Fibroblast of gingiva (primary cell): ENCODE results near the gene PTPRN2.

Experiments used
- DNase-seq: peaks from one replicate; pipeline ENCODE4 v3.0.0-alpha.2; 2011; ENCODE audit warnings: low read depth

PTPRN2 gene

GRCh38 chr7:158251061-158251965 lies 336.3 kb downstream of the PTPRN2 start:
- no peak for DNase-seq

GRCh38 chr7:158249692-158250091 lies 337.9 kb downstream of the PTPRN2 start:
- no peak for DNase-seq

GRCh38 chr7:158248816-158249215 lies 338.8 kb downstream of the PTPRN2 start:
- no peak for DNase-seq

- no peak for DNase-seq
Measured at GRCh38 chr7:158247758-158248487, 339.7 kb downstream of the PTPRN2 start.

- DNase-seq, result no peak
Measured at GRCh38 chr7:158246960-158247673, 340.5 kb downstream of the PTPRN2 start.

GRCh38 chr7:158246272-158246959 lies 341.2 kb downstream of the PTPRN2 start:
- no peak for DNase-seq

- DNase-seq, result no peak
Measured at GRCh38 chr7:158245724-158246041, 341.9 kb downstream of the PTPRN2 start.

- DNase-seq, result no peak
Measured at GRCh38 chr7:158244873-158245723, 342.5 kb downstream of the PTPRN2 start.

- no peak for DNase-seq
Measured at GRCh38 chr7:158244430-158244829, 343.2 kb downstream of the PTPRN2 start.

GRCh38 chr7:158241919-158242318 lies 345.7 kb downstream of the PTPRN2 start:
- no peak for DNase-seq

- DNase-seq, result no peak
Measured at GRCh38 chr7:158240801-158241200, 346.8 kb downstream of the PTPRN2 start.

- DNase-seq, result no peak
Measured at GRCh38 chr7:158239290-158239981, 348.2 kb downstream of the PTPRN2 start.

GRCh38 chr7:158238616-158239289 lies 348.9 kb downstream of the PTPRN2 start:
- DNase-seq, result no peak

GRCh38 chr7:158237672-158238335 lies 349.8 kb downstream of the PTPRN2 start:
- no peak for DNase-seq

- no peak for DNase-seq
Measured at GRCh38 chr7:158236400-158236799, 351.2 kb downstream of the PTPRN2 start.

GRCh38 chr7:158235862-158236261 lies 351.8 kb downstream of the PTPRN2 start:
- no peak for DNase-seq

- DNase-seq, result no peak
Measured at GRCh38 chr7:158229945-158230344, 357.7 kb downstream of the PTPRN2 start.

GRCh38 chr7:158228986-158229385 lies 358.6 kb downstream of the PTPRN2 start:
- DNase-seq, result no peak

- DNase-seq, result no peak
Measured at GRCh38 chr7:158228131-158228530, 359.5 kb downstream of the PTPRN2 start.
